Ovary (tissue), 3 donors: ENCODE measurements around the gene RNF17.

Source experiments
- CTCF ChIP-seq, 3 donors: fragments of 450-650 bp in 2 of 3; fragments of 200-600 bp in 1 of 3; IDR thresholded peaks; one replicate each; pipeline versions ENCODE4 v1.5.1 to v1.8.0; 2016 to 2022; ENCODE audit warnings: antibody characterized with exemption in 3 of 3, mild to moderate bottlenecking in 1 of 3
- EP300 ChIP-seq: sonication (generic); formaldehyde crosslinking; IDR thresholded peaks from one replicate; pipeline ENCODE4 v1.6.1; 2017; ENCODE audit warnings: antibody characterized with exemption
- donor health status: DM: no; HTN: no; CAD: no.

GRCh38 chr13:24737042-24737441 lies 26.9 kb upstream of the RNF17 start:
- TF ChIP-seq CTCF (IDR thresholded peaks at IDR 0.05) (no peak), EP300 (no peak)
